Caki2 (cell line): Measurements from ENCODE around the gene FOXN4. TPM values are rescaled to one million over a fixed set of nuclear protein-coding genes. Genes with fewer than 3 reads are reported as not detected.

Source experiments
- DNase-seq: peaks from one replicate; pipeline ENCODE4 v3.0.0-alpha.2; 2015; ENCODE audit warnings: low read depth
- in situ Hi-C: cut with HindIII; loops from 2 replicates; pipeline ENCODE4 v1.10.0; 2016; ENCODE audit warnings: low sequenced_read_pairs, low pct_unique_long_range_greater_than_20kb, mixed read lengths
- total RNA-seq: library from RNA; depleted of rRNA; stranded (reverse); fragments of >200 nt; shearing (Covaris generic); gene quantifications from 2 replicates; pipeline ENCODE4 v1.2.3, GENCODE V29; 2014; ENCODE audit warnings: low replicate concordance; rRNA removed

The FOXN4 gene
- total RNA-seq, 1 experiment from 2014 or later, result not detected

GRCh38 chr12:109241936-109242335 lies 67.1 kb downstream of the FOXN4 start:
- no peak for DNase-seq
- in situ Hi-C loops, result no loop called here

GRCh38 chr12:109240365-109240764 lies 68.7 kb downstream of the FOXN4 start:
- DNase-seq, result no peak
- in situ Hi-C loops, result no loop called here

GRCh38 chr12:109239691-109240090 lies 69.4 kb downstream of the FOXN4 start:
- in situ Hi-C loops, result no loop called here
- no peak for DNase-seq

GRCh38 chr12:109239179-109239578 lies 69.9 kb downstream of the FOXN4 start:
- in situ Hi-C loops, result no loop called here
- DNase-seq, result peak; percentile 26

GRCh38 chr12:109236257-109236656 lies 72.8 kb downstream of the FOXN4 start:
- in situ Hi-C loops, result no loop called here

GRCh38 chr12:109234012-109234411 lies 75.1 kb downstream of the FOXN4 start:
- in situ Hi-C loops, result no loop called here
- no peak for DNase-seq

More at GRCh38 chr12:109236257-109236656, 72.8 kb downstream of the FOXN4 start:
- DNase-seq, result no peak

GRCh38 chr12:109232731-109233130 lies 76.4 kb downstream of the FOXN4 start:
- in situ Hi-C loops, result no loop called here
- DNase-seq, result no peak

GRCh38 chr12:109230193-109230592 lies 78.9 kb downstream of the FOXN4 start:
- in situ Hi-C loops, result no loop called here

GRCh38 chr12:109228664-109229063 lies 80.4 kb downstream of the FOXN4 start:
- no peak for DNase-seq

More at GRCh38 chr12:109230193-109230592, 78.9 kb downstream of the FOXN4 start:
- DNase-seq, result no peak

More at GRCh38 chr12:109228664-109229063, 80.4 kb downstream of the FOXN4 start:
- in situ Hi-C loops, result no loop called here

Other genes with a start within 250 kb of the FOXN4 start
- 8.6 and 14.9 TPM in 2 replicates for gene ALKBH2, start 215.8 kb downstream of the FOXN4 start, total RNA-seq
- 39.0 and 61.1 TPM in 2 replicates for gene UNG, start 211.7 kb downstream of the FOXN4 start, total RNA-seq
- 1.6 and 6.8 TPM in 2 replicates for gene ACACB, start 192.7 kb downstream of the FOXN4 start, total RNA-seq
- gene MYO1H, start 38.6 kb upstream of the FOXN4 start, total RNA-seq, result not detected in 2 replicates
- gene KCTD10, start 168.0 kb upstream of the FOXN4 start, total RNA-seq, result 38.5 and 66.7 TPM in 2 replicates
- 13.0 and 22.8 TPM in 2 replicates for gene UBE3B, start 168.3 kb upstream of the FOXN4 start, total RNA-seq